Embryonic facial prominence (tissue), 1 donor: ENCODE results near the gene RAB8A.
"Not testable (repeated sequence)": the region's sequence is repeated elsewhere in the genome, so short reads cannot be mapped to it uniquely, and the experiment has no call there.

Experiments
- DNase-seq: peaks from one replicate; pipeline ENCODE4 v3.0.0-alpha.2; 2016; ENCODE audit errors: extremely low spot score

Gene RAB8A

DNA sequence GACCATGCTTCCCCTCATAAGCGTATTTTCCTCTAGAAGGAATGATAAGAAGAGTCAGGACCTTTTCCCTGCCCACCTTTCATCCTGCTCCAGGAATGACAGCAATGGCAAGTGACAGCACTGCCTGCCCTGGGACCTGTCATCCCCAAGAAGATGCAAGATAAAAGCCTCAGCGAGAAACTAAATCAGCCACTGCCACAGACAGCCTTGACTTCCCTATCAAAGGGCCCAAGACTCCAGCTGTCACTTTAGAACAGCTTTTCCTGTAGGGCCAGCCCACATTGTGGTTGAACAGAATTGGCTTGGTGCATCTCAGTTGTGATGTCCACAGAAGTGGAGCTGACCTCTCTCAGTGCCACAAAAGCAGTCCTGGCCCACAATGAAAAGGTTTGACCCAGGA is 1.1 kb downstream of the RAB8A start:
- no peak for DNase-seq

DNA sequence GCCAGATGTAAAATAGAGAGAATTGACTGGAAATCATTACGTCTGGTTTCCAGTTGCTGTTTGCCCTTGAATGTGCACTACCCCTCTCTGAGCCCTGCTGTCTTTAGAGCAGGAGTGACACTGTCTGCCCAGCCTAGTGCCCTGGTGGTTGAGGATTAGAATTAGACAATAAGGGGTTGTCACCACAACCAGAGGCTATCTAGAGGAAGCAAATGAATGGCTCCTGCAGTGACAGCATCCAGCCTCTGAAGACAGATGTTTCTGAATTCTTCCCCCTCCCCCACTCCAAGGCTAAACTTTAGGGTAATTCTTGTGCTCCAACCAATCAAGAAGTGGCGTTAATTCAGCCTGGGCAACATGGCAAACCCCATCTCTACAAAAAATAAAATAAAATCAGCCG is 2.0 kb downstream of the RAB8A start:
- DNase-seq, result no peak

GRCh38 chr19:16115301-16116039 is 3.8 kb downstream of the RAB8A start:
- no peak for DNase-seq

- no peak for DNase-seq
These were observed 4.4 kb downstream of the RAB8A start for GRCh38 chr19:16116067-16116466.

DNA sequence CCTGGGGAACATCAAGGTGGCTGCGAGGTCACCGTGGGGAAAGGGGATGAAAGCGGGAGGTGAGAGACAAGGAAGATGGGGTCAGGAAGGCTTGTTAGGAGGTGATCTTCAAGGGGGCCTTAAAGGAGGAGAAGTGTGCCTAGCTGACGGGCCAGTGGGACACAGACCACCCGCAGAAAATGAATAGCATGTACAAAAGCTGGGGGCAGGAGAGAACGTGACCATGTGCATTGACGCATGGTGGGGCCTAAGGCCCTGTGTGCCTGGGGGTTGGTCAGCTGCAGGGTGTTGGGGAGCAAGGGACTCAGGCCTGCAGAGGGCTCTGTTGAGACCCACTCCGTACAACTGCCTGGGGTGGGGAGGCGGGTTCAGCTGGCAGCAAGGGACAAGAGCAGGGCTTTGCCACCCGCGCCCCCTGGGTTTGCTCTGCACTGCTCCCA is 5.9 kb downstream of the RAB8A start:
- DNase-seq, result no peak

GRCh38 chr19:16118489-16119033 is 6.9 kb downstream of the RAB8A start:
- no peak for DNase-seq

GRCh38 chr19:16119075-16119857 is 7.6 kb downstream of the RAB8A start:
- not testable (repeated sequence) for DNase-seq

- no peak for DNase-seq
These were observed 9.5 kb downstream of the RAB8A start for GRCh38 chr19:16121141-16121540.

GRCh38 chr19:16121967-16122366 is 10.3 kb downstream of the RAB8A start:
- DNase-seq, result no peak

DNA sequence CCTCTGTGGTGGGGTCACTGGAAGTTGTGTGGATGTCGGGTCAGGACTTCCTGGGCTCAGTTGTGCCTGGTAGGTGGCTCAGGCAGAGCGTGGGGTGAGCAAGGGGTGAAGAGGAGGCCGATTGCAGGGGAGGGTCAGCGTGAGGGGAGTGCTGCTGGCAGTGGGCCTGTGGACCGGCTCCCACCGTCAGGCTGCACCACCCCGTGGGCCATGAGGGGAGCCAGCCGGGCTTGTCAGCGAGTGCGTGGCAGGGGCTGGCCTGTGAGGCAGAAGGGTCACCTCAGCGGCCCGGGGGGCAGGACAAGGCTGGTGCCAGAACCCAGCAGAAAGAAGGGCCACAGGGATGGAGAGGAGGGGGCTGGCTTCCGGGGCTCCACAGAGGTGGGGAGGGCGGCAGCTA is 13.3 kb downstream of the RAB8A start:
- no peak for DNase-seq

GRCh38 chr19:16125737-16126495 is 14.2 kb downstream of the RAB8A start:
- no peak for DNase-seq

- DNase-seq, result no peak
These were observed 15.4 kb downstream of the RAB8A start for GRCh38 chr19:16127080-16127479.

GRCh38 chr19:16127776-16128371 is 16.2 kb downstream of the RAB8A start:
- no peak for DNase-seq

DNA sequence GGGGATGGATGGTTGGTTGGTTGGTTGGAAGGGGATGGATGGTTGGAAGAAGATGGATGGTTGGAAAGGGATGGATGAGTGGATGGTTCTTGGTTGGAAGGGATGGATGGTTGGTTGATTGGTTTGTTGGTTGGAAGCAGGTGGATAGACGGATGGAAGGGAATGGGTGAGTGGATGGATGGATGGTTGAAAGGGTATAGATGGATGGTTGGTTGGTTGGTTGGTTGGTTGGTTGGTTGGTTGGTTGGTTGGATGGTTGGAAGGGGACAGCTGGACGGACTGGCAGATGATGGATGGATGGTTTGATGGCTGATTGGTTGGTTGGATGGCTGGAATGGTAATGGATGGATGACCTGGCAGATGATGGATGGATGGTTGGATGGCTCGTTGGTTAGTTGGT is 20.0 kb downstream of the RAB8A start:
- DNase-seq, result no peak

DNA sequence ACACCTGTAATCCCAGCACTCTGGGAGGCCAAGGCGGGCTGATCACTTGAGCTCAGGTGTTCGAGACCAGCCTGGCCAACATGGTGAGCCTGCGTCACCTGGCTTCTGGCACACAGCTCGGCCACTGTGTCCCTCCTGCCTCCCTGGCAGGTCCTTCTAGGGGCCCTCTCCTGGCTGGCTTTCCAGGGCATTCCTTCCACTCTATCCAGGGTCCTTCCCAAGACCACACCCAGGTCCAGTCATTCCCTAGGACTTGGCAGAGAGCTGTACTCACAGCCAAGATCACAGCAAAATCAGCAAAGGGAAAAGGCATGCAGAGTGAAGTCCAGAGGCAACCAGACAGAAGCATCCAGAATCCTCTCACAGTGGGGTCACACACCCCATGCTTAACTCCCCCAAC is 22.1 kb downstream of the RAB8A start:
- no peak for DNase-seq

GRCh38 chr19:16134510-16134909 is 22.8 kb downstream of the RAB8A start:
- no peak for DNase-seq

- no peak for DNase-seq
These were observed 23.9 kb downstream of the RAB8A start for GRCh38 chr19:16135430-16136127.

GRCh38 chr19:16136185-16136999 is 24.7 kb downstream of the RAB8A start:
- no peak for DNase-seq

GRCh38 chr19:16139752-16140151 is 28.1 kb downstream of the RAB8A start:
- no peak for DNase-seq

- no peak for DNase-seq
These were observed 29.4 kb downstream of the RAB8A start for GRCh38 chr19:16141043-16141442.
